NCI-H2196 treated with DMSO at 0.1 percent for 48 hours (cell line): Measurements from ENCODE around the gene LNX1.

Source experiments
- DNase-seq: peaks from one replicate; lab custom pipeline; 2025; ENCODE audit not compliant: unreplicated experiment; lab: John Stamatoyannopoulos, UW

Gene LNX1

GRCh38 chr4:53541577-53542206 is 49.6 kb downstream of the LNX1 start:
- DNase-seq, result no peak

DNA sequence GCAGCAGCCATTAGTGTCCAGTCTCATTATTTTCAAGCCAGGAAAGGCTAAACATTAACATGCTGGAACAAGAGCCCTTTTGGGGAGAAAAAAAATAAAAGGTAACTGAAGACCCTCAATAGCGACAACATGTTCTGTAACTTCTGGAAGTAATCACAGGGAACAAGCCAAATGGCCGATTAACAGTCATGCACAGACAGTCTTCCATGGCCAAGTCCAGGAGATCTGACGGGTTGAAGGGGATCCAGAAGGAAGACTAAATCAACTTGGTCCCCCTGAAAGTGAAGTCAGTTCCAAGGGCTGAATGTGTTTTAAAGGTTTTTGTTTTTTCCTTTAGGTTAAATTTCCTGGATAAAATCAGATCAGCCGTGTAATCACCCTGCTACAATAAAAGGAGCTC is 52.5 kb downstream of the LNX1 start:
- no peak for DNase-seq

- DNase-seq, result no peak
Observed at GRCh38 chr4:53537606-53538005, 53.7 kb downstream of the LNX1 start.

- DNase-seq, result no peak
Observed at GRCh38 chr4:53536328-53536727, 55.0 kb downstream of the LNX1 start.

GRCh38 chr4:53535567-53535966 is 55.7 kb downstream of the LNX1 start:
- DNase-seq, result no peak

DNA sequence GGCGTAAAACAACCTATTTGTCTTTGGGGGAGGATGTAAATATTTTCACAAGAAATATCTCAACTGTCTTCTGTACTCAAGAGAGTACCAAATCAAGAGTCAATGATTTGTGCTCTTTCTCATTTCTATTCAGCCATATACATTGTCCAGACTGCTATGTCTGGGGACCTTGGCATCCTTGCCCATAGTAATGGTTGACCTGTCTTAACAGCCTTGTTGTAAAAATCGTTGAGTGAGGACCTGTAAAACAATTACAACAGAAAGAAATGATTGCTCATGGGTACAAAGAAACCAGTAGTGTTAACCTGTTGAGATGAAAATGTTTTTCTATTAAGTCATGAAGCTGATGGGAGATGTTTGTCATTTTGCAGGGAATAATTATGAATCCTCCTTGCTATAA is 56.6 kb downstream of the LNX1 start:
- DNase-seq, result no peak

GRCh38 chr4:53532521-53532920 is 58.8 kb downstream of the LNX1 start:
- no peak for DNase-seq

DNA sequence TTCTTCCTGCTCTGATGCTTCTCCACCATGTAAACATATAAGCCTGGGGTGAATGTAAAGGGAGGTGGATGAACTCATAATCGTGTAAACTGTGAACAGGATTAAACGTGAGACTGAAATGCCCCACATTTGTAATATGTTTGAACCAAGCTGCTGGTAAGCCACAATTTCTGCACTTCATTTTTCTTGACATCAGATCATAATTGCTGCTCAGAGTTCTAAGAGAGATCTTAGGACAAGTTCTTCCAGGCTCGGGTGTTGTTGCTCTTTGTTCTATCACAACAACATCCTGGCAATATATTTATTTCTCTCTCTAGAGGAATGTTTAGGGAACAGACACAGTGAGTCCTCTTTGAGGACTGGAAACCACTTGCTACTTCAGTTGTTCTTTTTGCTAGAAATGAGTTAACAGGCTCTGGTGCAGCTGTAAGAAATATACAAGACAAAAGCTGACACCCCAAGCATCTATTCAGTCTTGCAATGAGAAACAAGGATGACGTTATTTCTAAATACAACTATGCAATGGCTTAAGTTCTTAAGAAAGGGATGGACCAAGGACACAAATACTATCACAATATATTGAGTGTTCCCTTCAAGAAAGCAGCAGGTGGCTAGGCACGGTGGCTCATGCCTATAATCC is 59.6 kb downstream of the LNX1 start:
- DNase-seq, result no peak

DNA sequence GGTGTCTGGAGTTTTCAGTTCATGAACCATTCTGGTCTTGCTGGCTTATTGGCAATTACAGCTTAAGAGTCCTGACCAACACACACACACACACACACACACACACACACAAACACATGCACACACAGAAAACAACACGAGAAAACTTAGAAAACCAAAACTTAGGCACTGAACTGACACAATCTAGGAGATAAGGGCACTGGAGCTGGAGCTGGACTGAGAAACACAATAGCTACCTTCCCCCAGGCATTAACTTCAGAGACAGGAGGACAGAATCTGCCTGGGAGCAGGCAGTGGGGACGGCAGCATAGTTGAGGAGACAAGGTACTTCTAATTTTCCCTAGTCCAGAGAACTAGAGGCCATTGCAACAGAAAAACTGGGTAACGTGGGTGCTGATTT is 62.3 kb downstream of the LNX1 start:
- no peak for DNase-seq

DNA sequence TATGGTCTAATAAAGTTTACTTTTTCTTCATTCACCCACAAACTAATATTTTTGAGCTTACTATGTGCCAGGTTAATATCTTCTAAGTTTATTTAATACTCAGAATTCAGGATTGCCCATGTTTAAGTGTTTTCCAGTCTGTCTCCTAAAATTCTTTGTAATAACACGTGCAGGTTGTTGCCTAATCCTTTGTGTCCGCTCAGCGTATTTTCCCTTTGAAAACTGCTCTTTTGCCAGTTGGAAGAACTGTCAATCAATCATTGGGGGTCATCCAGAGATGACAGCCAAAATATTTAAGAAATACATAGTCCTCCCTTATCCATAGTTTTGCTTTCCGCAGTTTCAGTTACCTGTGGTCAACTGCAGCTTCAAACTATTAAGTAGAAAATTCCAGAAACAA is 63.4 kb downstream of the LNX1 start:
- DNase-seq, result no peak

- no peak for DNase-seq
Observed at GRCh38 chr4:53527326-53527725, 64.0 kb downstream of the LNX1 start.

DNA sequence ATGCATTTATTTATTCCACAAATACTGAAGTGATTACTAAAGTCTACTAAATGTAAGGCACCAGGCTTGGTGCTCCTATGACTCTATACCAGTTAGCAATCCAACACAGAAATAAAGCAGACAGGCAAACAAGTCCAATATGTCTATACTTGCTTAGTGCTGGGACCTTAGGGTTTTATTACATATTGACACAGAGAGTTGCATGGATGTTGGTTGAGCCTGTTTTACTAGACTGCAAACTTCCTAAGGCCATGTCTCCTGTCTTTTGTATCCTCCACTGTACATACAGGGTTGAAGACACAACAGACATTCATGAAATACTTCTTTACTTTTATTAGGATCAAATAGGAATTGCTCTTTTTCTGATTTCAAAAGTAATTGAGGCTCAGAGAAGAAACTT is 69.0 kb downstream of the LNX1 start:
- DNase-seq, result no peak

GRCh38 chr4:53520116-53520515 is 71.2 kb downstream of the LNX1 start:
- DNase-seq, result no peak

DNA sequence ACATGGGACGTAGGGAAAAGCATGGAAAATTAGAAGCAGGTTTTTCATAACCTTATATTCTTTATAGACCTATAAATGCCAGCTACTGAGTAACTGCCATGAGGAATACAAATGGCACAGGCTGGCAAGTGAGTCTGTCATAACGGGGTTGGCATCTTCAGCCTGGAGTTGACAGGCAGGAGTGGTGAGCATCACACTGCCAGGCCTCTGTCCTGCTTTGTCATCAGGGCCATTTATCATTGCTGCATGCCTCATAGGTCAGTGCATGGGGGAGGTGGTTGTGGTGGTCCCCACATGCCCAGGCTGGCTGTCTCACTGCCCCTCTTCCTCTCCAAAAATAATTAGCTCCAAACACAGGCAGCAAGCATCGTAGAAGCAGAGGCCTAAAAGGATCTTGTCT is 72.5 kb downstream of the LNX1 start:
- DNase-seq, result no peak

GRCh38 chr4:53515076-53515475 is 76.2 kb downstream of the LNX1 start:
- DNase-seq, result no peak

GRCh38 chr4:53514509-53514908 is 76.8 kb downstream of the LNX1 start:
- DNase-seq, result no peak

- no peak for DNase-seq
Observed at GRCh38 chr4:53512608-53513007, 78.7 kb downstream of the LNX1 start.

- no peak for DNase-seq
Observed at GRCh38 chr4:53511014-53511413, 80.3 kb downstream of the LNX1 start.

- DNase-seq, result no peak
Observed at GRCh38 chr4:53510321-53510720, 81.0 kb downstream of the LNX1 start.

GRCh38 chr4:53508446-53508845 is 82.8 kb downstream of the LNX1 start:
- no peak for DNase-seq

DNA sequence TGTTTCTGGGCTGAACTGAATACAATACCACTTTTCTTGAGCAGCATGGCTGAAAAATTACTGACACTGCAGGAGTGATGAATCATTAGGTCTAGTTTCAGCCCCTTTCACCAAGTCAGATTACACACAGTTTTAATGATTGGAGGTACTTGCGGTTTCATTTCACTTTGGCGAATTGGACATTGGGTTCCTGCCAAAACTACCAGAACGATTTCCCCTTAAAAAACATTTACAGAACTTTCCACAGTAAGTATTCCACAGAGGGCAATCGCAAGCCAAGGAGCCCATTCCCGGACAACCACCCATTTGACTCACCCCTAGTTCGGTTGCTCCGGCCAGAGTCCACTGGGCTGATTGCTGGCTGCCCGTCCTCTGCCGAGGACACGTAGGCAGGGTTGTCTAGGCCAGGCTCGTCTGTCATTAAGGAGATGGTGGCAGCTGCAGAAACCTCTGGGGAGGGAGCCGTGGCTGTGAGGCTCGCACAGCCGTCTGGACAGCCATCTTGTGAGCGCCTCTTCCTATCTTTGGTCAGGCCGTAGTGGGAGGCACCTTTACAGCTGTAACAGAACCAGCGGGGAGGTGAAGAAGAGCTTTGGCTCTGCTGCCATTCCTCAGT is 83.5 kb downstream of the LNX1 start:
- DNase-seq, result no peak

GRCh38 chr4:53507058-53507457 is 84.2 kb downstream of the LNX1 start:
- DNase-seq, result no peak

DNA sequence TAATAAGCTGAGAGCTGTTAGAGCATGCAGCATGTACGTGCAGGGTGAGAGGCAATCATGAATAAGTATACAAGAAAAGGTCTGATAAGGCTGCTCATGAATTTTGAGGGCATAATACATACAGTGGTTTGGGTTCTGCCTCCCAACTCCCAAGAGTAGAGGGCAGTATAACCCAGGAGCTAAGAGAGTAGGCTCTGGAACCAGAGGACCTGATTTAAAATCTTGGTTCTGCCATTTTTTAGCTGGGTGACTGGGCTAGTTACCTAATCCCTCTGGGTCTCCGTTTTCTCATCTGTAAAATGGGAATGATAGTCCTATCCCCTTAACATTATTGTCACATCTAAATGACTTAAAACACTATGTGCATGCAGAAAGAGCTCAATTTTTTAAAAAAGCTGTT is 85.3 kb downstream of the LNX1 start:
- DNase-seq, result no peak
